NCI-H1417 treated with DMSO at 0.1 percent for 48 hours (cell line): ENCODE measurements around the gene EXOC7.

ENCODE experiments used
- DNase-seq: peaks from one replicate; lab custom pipeline; 2025; lab: John Stamatoyannopoulos, UW

EXOC7 gene

GRCh38 chr17:76040376-76040775, 63.2 kb downstream of the EXOC7 start:
- DNase-seq, result no peak

GRCh38 chr17:76039121-76039520, 64.5 kb downstream of the EXOC7 start:
- no peak for DNase-seq

DNA sequence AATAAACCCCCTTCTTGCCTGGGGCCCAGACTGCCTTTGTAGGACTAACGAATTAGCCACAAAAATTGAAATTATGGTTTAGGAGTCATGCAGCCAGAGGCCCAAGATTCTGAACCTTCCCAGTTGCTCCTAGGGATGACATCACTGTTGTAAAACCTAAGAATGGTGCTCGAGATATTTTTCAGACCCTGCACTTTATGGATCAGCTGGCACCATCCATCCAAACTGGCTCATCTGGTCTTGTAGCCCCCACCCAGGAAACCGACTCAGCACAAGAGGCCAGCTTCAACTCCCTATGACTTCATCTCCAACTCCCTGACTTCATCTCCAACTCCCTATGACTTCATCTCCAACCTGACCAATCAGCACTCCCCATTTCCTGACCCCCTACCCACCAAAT, 65.5 kb downstream of the EXOC7 start:
- no peak for DNase-seq

DNA sequence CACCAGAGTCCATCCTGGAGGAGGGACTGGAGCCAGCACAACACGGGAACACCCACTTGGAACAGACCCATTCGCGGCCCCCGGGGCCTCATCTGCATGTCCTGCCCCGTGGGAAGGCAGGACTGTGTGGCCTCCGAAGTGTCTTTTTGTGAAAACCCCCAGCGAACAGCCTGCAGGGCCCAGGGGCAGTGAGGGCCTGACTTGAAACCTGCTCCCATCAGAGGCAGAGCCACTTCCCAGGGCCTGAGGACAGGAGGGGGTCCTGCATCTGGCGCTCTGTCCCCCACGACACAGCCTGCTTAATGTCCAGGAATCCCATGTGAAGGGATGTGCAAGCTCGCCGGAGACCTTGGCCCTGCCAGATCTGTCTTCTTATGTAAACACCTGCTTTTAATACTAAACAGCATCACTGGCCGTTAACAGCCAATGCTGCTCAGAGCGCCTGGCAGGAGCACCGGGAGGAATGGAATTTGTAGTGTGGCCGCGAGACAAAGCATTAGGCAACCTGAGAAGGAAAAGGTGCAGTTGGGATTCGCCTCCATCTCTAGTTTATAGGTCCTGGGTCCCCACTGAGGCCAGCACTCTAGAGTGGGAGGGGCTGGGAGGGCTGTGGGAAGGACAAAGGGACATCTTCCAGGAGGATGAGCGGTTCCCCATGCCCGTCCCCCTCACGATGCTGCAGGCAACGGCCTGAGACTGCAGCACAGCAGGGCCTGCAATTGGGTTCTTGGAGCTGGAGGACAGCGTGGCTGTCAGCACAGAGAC, 66.9 kb downstream of the EXOC7 start:
- no peak for DNase-seq

DNA sequence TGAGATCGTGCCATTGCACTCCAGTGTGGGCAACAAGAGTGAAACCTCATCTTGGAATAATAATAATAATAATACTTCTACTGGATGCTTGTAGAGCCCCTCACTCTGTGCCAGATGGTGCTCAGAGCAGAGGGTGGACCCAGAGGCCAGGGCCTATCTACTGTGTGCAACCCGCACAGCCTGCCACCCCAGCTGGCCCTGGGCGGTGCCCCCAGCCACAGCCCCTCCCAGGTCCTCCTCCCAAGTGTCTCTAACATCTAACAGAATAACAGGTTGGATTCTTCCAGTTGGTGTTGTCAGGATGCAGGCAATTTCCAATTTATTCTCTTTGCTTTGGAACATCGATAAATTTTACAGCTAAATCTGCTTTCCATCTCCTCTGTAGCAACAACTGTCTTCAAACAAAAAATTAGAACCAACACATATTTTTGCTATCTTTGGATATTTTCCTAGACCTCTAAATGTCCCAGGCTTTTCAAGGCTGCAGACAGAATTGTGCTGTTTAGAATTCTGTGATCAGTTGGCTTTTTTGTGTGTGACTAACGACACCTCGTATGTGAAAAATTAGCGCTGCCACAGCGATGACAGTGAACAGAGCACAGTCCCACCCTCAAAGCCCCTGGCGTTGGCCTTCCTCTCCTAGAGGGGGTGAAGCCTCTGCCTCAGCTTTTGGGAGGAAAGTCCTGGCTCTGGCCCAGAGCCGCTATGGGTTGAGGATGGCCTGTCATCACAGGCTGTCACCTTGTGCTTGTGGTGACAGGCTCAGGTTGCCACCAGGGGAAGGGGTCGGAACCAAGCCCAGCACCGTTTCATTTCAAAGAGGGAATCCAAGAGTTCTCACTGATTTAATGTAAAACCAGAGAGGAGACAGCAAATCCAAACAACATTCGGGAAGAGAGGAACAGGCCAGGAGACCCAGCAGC, 68.9 kb downstream of the EXOC7 start:
- no peak for DNase-seq

DNA sequence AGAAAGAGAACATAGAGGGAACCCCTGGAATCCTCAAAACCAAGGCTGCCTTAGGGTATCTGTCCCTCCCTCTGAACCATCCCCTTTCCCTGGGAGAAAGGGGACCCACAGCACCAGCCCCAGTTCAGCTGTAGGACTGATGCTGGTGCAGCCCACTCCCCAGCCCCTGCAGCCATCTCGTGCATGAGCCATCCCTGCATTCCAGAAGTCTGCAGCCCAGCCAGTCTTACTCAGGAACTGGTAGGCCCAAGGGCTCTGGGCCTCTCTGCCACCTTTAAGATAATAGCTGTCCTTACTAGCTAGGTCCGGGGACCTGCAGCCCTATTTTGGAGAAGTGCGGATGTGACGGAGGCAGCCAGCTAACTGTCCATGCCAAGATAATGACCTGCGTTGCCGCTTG, 70.4 kb downstream of the EXOC7 start:
- DNase-seq, result no peak

GRCh38 chr17:76032780-76033108, 70.8 kb downstream of the EXOC7 start:
- no peak for DNase-seq

DNA sequence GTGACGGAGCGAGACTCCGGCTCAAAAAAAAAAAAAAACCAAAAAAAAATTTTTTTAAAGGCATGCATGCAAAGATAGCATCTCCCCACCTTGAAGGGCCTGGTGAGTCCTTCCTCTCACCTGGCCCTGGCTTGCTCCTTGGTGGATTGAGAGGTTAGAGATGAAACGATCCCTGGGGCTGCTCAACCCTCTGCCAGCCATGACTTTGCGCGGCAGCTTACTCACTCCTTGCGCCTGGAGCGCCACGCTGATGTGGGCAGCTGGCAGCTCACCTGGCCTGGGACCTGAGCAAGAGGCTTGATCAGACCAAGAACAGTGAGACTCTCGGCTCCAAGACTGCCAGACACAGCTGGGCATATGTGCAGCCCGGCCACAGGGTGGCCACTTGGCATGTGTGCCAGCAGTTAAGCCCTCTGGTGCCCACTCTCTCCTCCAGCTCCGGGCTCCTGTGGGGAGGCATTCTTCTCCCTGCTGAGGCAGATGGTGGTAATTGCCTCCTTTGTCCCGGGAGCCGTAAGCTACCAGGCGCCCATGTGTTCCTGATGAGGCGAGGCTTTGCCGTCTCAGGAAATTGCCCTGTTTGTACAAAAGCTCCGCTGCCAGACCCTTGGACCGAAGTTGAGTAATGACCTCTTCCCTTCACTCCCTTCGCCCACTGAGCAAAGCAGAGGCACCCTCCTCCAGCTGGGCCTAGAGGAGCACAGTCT, 71.4 kb downstream of the EXOC7 start:
- peak; percentile 8 for DNase-seq
